Peyer's patch (tissue), 4 donors: ENCODE measurements around the gene APOA5.

ENCODE experiments used
- CTCF ChIP-seq, 6 experiments: fragments of 450-650 bp in 4 of 6; fragments of 200-600 bp in 2 of 6; sonication (generic) in 1 of 6; IDR thresholded peaks; one replicate each; pipeline ENCODE4 v1.5.1; 2017 to 2019; ENCODE audit warnings: antibody characterized with exemption in 6 of 6, mild to moderate bottlenecking in 3 of 6, moderate library complexity in 1 of 6
- POLR2A ChIP-seq, 2 donors: fragments of 450-650 bp; IDR thresholded peaks; one replicate each; pipeline ENCODE4 v1.5.1; 2017; ENCODE audit warnings: antibody characterized with exemption in 2 of 2, mild to moderate bottlenecking in 2 of 2, moderate library complexity in 2 of 2

GRCh38 chr11:116840746-116841296 is 49.1 kb upstream of the APOA5 start:
- TF ChIP-seq CTCF (IDR thresholded peaks at IDR 0.05) (no peak), POLR2A (IDR thresholded peaks at IDR 0.05) (no peak)
